Measurements from ENCODE around the gene ASB16.

GRCh38 chr17:44184212-44184810 is 13.8 kb downstream of the ASB16 start:
- TF ChIP-seq CTCF (IDR thresholded peaks at IDR 0.05; ENCODE audit: extremely low read depth in 1 of 2, insufficient read depth in 1 of 2, low read depth in 1 of 2, low read length in 2 of 2), result no peak
- no peak for TF ChIP-seq MYC (IDR thresholded peaks at IDR 0.05; ENCODE audit: low read depth, low read length)
- no peak for TF ChIP-seq POLR2A (IDR thresholded peaks at IDR 0.05; ENCODE audit: low read depth, low read length)
- no peak for TF ChIP-seq EZH2 (IDR thresholded peaks at IDR 0.05; ENCODE audit: borderline replicate concordance, low read depth, low read length, severe bottlenecking)
- TF ChIP-seq POLR2AphosphoS5 (IDR thresholded peaks at IDR 0.05; ENCODE audit: insufficient read depth, low read depth, low read length), result no peak
- no peak for TF ChIP-seq GATA2 (IDR thresholded peaks at IDR 0.05; ENCODE audit: insufficient read depth, insufficient read length, low read depth, low read length)
- no peak for TF ChIP-seq FOS (IDR thresholded peaks at IDR 0.05; ENCODE audit: borderline replicate concordance, insufficient read depth, low read length)

Data from endothelial cell of umbilical vein (primary cell).